ENCODE results near the gene TRIM33. TPM values are rescaled to one million over a fixed set of nuclear protein-coding genes. Genes with fewer than 3 reads are reported as not detected.

Gene TRIM33
- total and polyA plus RNA-seq, 10 of the 15 experiments (the other 5 are each of a cell fraction or from before 2014, with no cell fraction given), result 9.0 to 40.3 (median 22.0) TPM

GRCh38 chr1:114521396-114522263, 10.6 kb upstream of the TRIM33 start (continued):
- TF ChIP-seq CEBPZ (IDR thresholded peaks at IDR 0.05; ENCODE audit: low read depth, low read length) (no peak), EED (IDR thresholded peaks at IDR 0.05; ENCODE audit: low read depth) (no peak), TCF7 (IDR thresholded peaks at IDR 0.05; ENCODE audit: borderline replicate concordance) (no peak), POLR2AphosphoS5 (IDR thresholded peaks at IDR 0.05; ENCODE audit: low read length) (no peak), BCLAF1 (IDR thresholded peaks at IDR 0.05) (no peak), SPI1 (IDR thresholded peaks at IDR 0.05; ENCODE audit: borderline replicate concordance, insufficient read depth, low read depth, low read length) (no peak), NR2C1 (IDR thresholded peaks at IDR 0.05) (no peak), E2F4 (IDR thresholded peaks at IDR 0.05; ENCODE audit: low read depth, low read length) (no peak), SIX5 (IDR thresholded peaks at IDR 0.05; ENCODE audit: low read depth, low read length, severe bottlenecking) (no peak)
